ENCODE measurements around the gene NPHP3.
A peak's percentile ranks its signal among the peaks of the same experiment; 100 is the strongest.
"Not testable (repeated sequence)": the region's sequence is repeated elsewhere in the genome, so short reads cannot be mapped to it uniquely, and the experiment has no call there.

Gene NPHP3, protein sequence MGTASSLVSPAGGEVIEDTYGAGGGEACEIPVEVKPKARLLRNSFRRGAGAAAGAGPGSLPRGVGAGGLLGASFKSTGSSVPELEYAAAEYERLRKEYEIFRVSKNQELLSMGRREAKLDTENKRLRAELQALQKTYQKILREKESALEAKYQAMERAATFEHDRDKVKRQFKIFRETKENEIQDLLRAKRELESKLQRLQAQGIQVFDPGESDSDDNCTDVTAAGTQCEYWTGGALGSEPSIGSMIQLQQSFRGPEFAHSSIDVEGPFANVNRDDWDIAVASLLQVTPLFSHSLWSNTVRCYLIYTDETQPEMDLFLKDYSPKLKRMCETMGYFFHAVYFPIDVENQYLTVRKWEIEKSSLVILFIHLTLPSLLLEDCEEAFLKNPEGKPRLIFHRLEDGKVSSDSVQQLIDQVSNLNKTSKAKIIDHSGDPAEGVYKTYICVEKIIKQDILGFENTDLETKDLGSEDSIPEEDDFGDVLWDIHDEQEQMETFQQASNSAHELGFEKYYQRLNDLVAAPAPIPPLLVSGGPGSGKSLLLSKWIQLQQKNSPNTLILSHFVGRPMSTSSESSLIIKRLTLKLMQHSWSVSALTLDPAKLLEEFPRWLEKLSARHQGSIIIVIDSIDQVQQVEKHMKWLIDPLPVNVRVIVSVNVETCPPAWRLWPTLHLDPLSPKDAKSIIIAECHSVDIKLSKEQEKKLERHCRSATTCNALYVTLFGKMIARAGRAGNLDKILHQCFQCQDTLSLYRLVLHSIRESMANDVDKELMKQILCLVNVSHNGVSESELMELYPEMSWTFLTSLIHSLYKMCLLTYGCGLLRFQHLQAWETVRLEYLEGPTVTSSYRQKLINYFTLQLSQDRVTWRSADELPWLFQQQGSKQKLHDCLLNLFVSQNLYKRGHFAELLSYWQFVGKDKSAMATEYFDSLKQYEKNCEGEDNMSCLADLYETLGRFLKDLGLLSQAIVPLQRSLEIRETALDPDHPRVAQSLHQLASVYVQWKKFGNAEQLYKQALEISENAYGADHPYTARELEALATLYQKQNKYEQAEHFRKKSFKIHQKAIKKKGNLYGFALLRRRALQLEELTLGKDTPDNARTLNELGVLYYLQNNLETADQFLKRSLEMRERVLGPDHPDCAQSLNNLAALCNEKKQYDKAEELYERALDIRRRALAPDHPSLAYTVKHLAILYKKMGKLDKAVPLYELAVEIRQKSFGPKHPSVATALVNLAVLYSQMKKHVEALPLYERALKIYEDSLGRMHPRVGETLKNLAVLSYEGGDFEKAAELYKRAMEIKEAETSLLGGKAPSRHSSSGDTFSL (N-terminal part only)

DNA sequence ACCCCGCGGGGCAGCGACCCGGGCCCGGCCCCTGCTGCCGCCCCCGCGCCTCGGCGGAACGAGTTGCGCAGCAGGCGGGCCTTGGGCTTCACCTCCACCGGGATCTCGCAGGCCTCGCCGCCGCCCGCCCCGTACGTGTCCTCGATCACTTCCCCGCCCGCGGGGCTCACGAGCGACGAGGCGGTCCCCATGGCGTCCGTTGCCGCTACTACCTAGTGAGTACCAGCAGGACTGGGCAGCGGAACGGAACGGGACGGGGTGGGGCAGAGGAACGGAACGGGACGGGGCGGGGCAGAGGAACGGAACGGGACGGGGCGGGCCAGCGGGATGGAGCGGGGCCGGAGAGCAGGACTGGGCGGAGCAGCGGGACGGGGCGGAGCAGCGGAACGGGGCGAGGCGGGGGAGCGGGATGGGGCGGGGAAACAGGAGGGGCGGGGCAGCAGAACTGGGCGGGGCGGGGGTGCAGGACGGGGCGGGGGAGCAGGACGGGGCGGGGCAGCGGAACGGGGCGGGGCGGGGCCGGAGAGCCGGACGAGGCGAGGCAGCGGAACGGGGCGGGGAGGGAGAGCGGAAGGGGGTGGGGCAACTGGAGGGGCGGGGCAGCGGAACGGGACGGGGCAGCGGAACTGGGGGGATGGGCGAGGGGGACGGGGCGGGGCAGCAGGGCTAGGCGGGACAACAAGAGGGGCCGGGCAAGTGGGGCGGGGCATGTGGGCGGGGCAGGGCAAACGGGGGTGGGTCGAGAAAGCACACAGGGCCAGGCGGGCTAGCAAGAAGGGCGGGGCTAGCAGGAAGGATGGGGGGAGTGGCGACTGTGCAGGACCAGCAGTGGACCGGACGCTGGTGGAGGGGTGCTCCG, at the start of gene NPHP3:
NPHP3 (minus strand) TSS at position 245 of the 859 bp plus-strand sequence; CDS start at position 191, 54 bp downstream.
- H3K4me3 ChIP-seq (ENCODE audit: low read length): peak within 1 kb of the TSS; percentile 91
- no peak for TF ChIP-seq ZNF274 (IDR thresholded peaks at IDR 0.05; ENCODE audit: low read depth, low read length)

DNA sequence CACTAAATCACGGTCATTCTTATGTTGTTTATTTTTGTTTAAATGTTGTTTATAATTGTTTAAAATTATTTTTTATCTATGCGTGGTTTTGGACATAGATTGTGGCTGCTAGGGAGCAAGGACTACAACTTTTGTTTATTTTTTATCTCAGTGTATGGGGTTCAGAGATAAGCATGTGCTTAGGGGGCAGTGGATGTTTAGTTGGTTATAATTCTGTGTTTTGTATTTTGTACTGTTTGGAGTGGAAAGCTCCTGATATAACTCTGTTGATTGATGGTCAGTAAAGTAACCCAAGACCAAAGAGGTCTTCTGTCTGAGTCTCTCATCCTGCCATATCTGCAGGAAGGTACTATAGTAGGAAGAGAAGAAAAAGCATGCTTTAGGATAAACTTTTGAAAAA, 36.5 kb upstream of the NPHP3 start:
- no peak for TF ChIP-seq ZNF274 (IDR thresholded peaks at IDR 0.05; ENCODE audit: low read depth, low read length)
- no peak overlapping the region for H3K4me3 ChIP-seq (ENCODE audit: low read length)

DNA sequence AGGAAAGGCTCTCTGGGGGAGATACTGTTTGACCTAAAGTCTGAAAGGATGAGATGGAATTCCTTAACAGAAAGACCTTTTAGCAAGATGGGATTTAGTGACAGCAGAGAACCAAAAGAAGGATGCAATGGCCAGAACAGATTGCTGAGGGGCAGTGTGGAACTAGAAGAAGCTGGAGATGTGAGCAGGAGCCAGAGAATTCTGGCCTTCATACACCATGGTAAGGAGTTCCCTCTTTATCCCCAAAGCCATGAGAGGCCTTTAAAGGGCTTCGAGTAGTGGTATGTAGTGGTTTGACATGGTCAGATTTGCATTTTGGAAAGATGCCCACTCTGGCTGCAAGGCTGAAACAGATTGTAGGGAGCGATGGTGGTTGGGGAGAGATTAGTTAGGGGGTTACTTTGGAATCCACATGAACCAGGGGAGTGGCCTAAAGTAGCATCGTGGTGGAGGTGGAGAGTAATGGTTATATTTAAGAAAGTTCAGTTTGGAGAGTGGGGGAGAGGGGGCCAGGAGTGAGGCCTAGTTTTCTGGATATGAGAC, 34.0 kb upstream of the NPHP3 start:
- no peak overlapping the region for H3K4me3 ChIP-seq (ENCODE audit: low read length)
- TF ChIP-seq ZNF274 (IDR thresholded peaks at IDR 0.05; ENCODE audit: low read depth, low read length): no peak

DNA sequence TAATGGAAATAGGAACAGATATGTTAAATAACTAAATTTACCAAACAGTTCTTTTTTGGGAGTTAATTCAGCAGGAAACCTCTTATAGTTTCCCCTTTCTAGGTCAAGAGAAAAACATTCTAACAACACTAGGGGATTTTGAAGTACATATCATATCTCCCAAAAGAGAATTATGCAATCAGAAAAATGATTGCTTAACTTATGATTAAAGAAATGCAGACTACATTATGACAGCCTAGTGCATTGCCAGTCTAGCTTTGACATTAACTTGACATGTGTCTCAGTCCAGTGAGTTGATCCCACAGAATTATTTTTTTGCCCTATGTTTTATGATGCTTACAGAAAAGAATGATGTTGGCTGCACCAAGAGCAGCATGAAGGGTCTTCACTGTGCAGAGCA, 31.7 kb upstream of the NPHP3 start:
- H3K4me3 ChIP-seq (ENCODE audit: low read length): no peak overlapping the region
- TF ChIP-seq ZNF274 (IDR thresholded peaks at IDR 0.05; ENCODE audit: low read depth, low read length): no peak

DNA sequence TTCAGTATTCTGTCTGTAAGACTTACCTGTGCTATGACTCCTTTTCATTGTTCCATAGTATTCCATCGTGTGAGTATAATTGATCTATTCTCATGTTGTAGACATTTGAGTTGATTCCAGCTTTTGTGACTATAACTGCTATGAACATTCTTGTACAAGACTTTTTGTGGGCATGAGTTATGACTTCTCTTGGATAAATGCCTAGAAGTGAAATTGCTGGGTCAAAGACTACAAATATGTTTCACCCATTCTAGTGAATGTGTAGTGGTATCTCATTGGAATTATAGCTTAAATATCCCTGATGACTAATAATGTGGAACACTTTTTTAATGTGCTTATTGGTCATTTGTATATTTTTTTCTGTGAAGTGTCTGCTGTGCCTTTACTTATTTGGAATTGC, 27.6 kb upstream of the NPHP3 start:
- no peak overlapping the region for H3K4me3 ChIP-seq (ENCODE audit: low read length)
- TF ChIP-seq ZNF274 (IDR thresholded peaks at IDR 0.05; ENCODE audit: low read depth, low read length): no peak

DNA sequence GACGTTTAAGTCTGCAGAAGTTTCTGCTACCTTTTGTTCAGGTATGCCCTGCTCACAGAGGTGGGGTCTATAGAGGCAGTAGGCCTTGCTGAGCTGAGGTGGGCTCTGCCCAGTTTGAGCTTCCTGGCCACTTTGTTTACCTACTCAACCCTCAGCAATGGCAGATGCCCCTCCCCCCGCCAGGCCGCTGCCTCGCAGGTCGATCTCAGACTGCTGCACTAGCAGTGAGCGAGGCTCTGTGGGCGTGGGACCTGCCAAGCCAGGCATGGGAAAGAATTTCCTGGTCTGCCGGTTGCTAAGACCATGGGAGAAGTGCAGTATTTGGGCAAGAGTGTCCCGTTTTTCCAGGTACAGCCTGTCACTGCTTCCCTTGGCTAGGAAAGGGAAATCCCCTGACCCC, 24.5 kb upstream of the NPHP3 start:
- H3K4me3 ChIP-seq (ENCODE audit: low read length): not testable (repeated sequence)

DNA sequence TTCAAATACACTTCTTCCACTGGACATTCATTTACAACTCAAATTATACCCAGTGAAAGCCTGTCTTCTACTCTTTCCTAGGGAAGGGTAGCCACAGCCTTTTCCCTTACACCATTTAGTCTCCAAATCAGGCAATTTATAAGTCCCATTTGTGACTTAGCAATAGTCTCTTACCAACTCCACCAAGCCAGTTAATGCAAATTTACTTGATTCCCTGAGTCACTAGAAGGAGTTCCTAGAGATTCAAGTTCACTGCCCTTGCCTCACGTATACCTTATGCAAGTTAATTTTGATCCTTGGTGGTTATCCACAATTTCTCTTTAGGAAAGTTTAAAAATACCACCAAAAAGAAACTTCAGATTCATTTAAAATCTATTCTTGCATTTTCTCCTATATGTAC, 16.1 kb upstream of the NPHP3 start:
- no peak for TF ChIP-seq ZNF274 (IDR thresholded peaks at IDR 0.05; ENCODE audit: low read depth, low read length)

DNA sequence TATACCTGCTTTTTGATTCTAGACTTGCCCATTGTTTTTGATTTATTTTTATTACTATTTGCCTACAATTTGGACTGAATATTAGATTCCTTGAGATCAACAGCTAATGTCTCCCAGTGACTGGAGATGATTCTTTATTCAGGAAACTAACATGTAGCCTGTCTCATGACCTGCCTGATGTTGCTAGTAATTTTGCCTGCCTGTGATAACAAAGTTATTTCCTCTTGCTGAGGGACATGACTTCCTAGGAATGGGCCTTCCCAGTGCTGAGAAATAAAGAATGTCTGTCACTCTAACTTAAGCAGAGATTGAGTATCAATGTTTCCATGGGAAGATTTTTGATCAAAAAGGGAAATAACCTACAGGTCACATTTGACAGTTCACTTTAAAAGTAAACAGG, 13.4 kb upstream of the NPHP3 start:
- TF ChIP-seq ZNF274 (IDR thresholded peaks at IDR 0.05; ENCODE audit: low read depth, low read length): no peak
- H3K4me3 ChIP-seq (ENCODE audit: low read length): no peak overlapping the region

More for the DNA sequence above, 16.1 kb upstream of the NPHP3 start:
- H3K4me3 ChIP-seq (ENCODE audit: low read length): no peak overlapping the region

DNA sequence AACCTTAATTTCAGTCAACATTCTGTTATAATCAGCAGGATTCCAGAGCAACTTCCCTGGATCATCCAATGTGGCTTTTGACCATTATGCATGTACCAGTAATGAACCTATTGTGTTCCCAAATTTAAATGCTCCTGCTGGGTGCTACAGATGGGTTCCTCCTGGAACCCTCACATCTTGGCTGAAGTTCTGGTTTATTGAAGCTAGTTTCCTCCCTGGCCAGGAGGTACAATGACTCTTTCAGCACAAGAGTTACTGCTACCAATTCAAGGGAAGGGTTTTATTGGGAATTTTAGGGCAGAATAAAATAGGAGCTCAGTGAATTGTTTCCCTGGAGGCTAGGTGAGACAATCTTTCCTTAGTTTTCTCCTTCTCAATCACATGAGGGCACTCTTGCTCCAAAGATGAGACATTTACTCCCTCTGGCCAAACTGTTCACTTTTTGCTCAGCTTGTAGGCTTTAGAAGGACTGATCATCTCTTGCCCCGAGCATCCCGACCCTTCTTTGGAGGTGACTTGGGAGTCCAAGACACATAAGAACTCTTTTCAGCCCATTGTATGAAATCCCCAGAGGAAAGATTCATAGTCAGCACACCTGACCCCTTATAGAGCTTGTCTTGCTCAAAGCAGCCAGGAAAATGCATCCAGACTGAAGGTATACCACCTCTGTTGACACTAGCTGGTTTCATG, 8.8 kb upstream of the NPHP3 start:
- H3K4me3 ChIP-seq (ENCODE audit: low read length): no peak overlapping the region
- no peak for TF ChIP-seq ZNF274 (IDR thresholded peaks at IDR 0.05; ENCODE audit: low read depth, low read length)

DNA sequence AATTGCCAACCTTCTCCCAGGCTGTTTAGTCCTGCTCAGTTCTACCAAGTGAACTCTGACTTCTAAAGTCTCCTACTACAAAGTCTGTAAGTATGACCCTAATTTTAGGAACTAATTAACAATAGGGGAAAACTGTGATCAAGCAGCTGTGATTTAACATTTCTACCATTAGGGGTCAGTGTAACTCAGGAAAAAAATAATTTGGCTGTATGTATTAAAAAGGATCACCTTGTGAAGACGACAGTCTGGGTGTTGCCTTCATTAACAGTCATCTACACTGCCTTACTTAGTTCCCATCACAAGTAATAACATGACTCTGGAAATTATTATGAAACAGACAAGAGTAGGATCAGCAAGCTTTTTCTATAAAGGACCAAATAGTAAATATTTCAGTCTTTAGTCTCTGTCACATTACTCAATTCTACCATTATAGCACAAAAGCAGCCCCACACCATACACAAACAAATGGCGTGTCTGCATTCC, 4.2 kb upstream of the NPHP3 start:
- TF ChIP-seq ZNF274 (IDR thresholded peaks at IDR 0.05; ENCODE audit: low read depth, low read length): no peak
- no peak overlapping the region for H3K4me3 ChIP-seq (ENCODE audit: low read length)

DNA sequence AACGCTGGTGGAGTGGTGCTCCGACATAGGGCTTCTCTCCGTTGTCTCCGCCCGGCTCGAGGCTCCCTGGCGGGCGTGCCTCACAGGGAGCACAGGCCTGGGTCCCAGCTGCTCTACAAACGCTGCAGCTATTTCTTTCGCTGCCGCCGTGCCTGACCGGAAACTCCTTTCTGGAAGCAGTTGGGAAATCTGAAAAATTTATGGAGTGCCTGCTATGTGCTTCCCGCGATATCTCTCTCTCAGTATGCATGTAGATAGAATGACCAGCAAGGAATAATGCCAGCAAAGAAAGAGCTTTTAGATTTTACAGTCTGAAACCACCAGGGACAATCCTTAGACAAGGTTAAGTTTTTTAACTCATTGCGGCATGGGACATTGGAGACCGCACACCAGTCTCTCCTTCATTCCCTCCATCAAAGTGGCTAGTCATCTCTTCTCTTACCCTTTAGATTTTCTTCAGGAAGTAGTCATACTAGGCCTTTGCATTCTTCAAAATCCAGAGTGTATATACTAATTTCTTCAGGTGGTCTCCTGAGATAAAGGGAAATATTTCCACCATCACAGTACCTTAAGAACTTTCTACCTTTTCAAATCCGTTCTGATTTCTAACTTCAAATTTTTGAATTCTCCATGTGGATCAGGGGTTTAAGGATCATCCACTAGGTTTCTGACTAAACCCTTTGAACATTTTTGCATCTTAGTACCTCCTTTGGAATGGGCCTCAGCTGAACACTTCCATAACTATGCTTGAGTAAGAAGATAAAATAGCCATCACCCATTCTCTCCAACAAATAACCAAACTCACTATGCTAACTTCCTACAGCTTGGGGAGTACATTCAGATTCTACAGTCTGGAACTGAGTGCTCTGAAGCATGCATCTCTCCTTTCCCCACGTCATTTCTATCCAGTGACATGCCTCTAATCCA, 1.1 kb upstream of the NPHP3 start:
- H3K4me3 ChIP-seq (ENCODE audit: low read length): peak overlapping the region; percentile 63
- no peak for TF ChIP-seq ZNF274 (IDR thresholded peaks at IDR 0.05; ENCODE audit: low read depth, low read length)

All from GM08714 (cell line).